Measurements from ENCODE around the gene TSKS. TPM values are rescaled to one million over a fixed set of nuclear protein-coding genes. Genes with fewer than 3 reads are reported as not detected.

The TSKS gene
- total RNA-seq, 1 donor, result not detected

DNA sequence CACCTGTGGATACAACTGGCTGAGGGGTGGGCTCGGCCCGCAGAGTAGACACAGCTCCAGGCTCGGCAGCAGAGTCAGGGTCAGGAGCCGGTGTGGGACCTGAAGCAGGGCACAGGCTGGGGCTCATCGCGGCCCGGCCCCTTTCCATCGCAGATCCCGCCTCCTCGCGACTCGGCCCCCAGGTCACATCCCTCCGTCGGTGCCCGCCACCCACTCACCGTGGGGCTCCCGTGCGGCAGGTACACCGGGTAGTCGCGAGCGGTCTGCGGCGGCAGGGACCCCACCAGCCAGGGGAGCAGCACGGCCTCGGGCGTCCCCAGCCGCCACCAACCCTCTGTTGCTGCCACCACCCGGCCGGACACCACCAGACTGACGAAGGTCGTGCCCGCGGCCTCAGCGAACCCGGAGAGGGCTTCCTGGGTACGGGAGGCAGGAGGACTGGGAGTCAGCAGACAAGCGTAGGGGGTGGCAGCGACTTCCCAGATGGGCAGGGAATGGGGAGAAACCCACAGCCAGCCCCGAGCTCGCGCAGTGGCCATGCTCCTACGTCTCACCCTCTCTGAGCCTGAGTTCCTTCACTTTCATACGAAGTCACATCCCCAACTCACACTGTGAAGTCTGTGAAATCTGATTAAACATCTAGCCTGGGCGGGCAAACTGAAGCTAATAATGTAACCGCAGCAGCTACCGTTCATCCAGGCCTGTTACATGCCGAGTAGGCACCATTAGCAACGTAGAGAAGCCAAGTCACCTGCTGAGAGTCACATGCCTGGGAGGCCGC lies 46.2 kb upstream of the TSKS start:
- peaks cover 20% of the 10 kb centered on the region for H3K36me3 ChIP-seq (ENCODE audit: insufficient read depth, low read length)
- peaks cover 2% of the 10 kb centered on the region for H4K20me1 ChIP-seq (ENCODE audit: insufficient read depth, low read length)
- DNase-seq (ENCODE audit: insufficient read length, low spot score, missing footprints), result peak; percentile 93
- no peaks in the 10 kb centered on the region for H3K9me3 ChIP-seq (ENCODE audit: low read depth, low read length)
- TF ChIP-seq, protein P1, sequence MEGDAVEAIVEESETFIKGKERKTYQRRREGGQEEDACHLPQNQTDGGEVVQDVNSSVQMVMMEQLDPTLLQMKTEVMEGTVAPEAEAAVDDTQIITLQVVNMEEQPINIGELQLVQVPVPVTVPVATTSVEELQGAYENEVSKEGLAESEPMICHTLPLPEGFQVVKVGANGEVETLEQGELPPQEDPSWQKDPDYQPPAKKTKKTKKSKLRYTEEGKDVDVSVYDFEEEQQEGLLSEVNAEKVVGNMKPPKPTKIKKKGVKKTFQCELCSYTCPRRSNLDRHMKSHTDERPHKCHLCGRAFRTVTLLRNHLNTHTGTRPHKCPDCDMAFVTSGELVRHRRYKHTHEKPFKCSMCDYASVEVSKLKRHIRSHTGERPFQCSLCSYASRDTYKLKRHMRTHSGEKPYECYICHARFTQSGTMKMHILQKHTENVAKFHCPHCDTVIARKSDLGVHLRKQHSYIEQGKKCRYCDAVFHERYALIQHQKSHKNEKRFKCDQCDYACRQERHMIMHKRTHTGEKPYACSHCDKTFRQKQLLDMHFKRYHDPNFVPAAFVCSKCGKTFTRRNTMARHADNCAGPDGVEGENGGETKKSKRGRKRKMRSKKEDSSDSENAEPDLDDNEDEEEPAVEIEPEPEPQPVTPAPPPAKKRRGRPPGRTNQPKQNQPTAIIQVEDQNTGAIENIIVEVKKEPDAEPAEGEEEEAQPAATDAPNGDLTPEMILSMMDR (IDR thresholded peaks at IDR 0.05; ENCODE audit: extremely low read depth, low read depth, low read length), result no peak
- peak overlapping the region; percentile 43 for H2AFZ ChIP-seq (ENCODE audit: low read length)
- H3K4me2 ChIP-seq (ENCODE audit: insufficient read depth, low read length), result peak overlapping the region; percentile 89
- H3K4me1 ChIP-seq (ENCODE audit: insufficient read depth, low read length), result peaks cover 17% of the 10 kb centered on the region
- peak overlapping the region; percentile 26 for H3K27ac ChIP-seq (ENCODE audit: low read depth, low read length)
- H3K4me3 ChIP-seq (ENCODE audit: insufficient read depth, low read length), result peak overlapping the region; percentile 86
- no peaks in the 10 kb centered on the region for H3K79me2 ChIP-seq (ENCODE audit: insufficient read depth, low read length)
- H3K27me3 ChIP-seq (ENCODE audit: insufficient read depth, low read length), result no peaks in the 10 kb centered on the region

DNA sequence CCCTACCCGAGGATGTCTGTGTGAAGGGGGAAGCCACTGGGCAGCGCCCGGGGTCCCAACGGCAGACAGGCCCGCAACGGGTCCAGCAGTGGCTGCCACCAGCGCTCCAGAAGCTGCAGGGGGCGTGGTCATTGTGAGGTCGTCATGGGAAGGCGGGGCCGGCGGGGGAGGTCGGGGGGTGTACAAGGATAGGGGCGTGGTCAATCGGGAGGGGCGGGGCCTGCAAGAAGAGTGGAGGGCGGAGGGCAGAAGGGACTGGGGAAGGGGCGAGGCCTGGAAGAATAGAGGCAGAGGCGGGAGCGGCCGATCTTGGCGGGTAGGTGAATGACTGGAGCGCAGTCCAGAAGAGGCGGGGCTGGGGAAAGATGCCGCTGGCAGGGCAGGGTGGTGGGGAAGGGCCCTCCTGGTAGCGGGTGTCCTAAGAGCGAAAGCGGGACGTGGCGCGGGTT lies 45.6 kb upstream of the TSKS start:
- Histone ChIP-seq H3K79me2 (ENCODE audit: insufficient read depth, low read length) (no peaks in the 10 kb centered on the region), H2AFZ (ENCODE audit: low read length) (peak overlapping the region; percentile 43), H4K20me1 (ENCODE audit: insufficient read depth, low read length) (peaks cover 2% of the 10 kb centered on the region), H3K27me3 (ENCODE audit: insufficient read depth, low read length) (no peaks in the 10 kb centered on the region), H3K4me2 (ENCODE audit: insufficient read depth, low read length) (peak overlapping the region; percentile 89), H3K27ac (ENCODE audit: low read depth, low read length) (peak overlapping the region; percentile 26), H3K4me1 (ENCODE audit: insufficient read depth, low read length) (peaks cover 10% of the 10 kb centered on the region), H3K9me3 (ENCODE audit: low read depth, low read length) (no peaks in the 10 kb centered on the region), H3K36me3 (ENCODE audit: insufficient read depth, low read length) (peaks cover 23% of the 10 kb centered on the region), H3K4me3 (ENCODE audit: insufficient read depth, low read length) (peak overlapping the region; percentile 86)
- peak; percentile 99 for DNase-seq (ENCODE audit: insufficient read length, low spot score, missing footprints)
- TF ChIP-seq, protein P1 (IDR thresholded peaks at IDR 0.05; ENCODE audit: extremely low read depth, low read depth, low read length), result no peak

DNA sequence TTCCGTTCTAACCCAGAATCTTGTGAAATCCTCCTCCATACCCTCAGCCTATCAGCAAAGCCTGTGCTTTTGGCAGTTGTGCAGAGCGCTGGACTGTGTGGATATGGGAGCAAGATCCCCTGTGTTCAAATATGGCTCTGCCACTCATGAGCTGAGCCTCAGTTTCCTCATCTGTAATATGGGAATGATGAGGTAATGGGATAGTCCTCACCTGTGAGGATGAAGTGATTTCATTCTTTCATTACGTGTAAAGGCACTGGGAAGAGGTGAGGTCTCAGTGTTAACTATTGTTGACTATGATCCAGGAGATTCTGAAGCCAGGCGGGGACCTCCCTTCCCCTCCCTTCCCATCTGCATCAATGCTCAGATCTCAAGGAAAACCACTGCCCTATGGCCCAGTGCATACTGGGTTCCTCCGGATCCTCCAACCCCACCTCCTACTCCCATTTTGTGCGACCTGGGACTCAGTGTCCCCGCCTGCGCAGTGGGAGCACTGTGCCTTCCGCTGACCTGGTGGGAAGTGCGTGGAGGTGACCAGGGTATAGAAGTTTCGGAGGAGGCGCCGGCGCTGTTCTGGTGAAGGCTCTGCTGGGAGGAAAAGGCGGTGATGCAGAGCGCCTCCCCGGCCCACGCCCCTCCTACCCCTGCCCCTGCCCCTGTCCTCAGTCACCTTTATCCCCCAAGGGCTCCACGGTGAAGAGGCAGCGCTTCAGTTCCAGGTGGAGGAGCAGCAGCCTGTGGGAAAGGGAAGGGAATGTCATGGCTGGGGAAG lies 45.0 kb upstream of the TSKS start:
- peaks cover 2% of the 10 kb centered on the region for H4K20me1 ChIP-seq (ENCODE audit: insufficient read depth, low read length)
- DNase-seq (ENCODE audit: insufficient read length, low spot score, missing footprints), result peak; percentile 42
- no peaks in the 10 kb centered on the region for H3K27me3 ChIP-seq (ENCODE audit: insufficient read depth, low read length)
- H3K4me2 ChIP-seq (ENCODE audit: insufficient read depth, low read length), result peak overlapping the region; percentile 89
- H3K27ac ChIP-seq (ENCODE audit: low read depth, low read length), result no peak overlapping the region
- TF ChIP-seq, protein P1 (IDR thresholded peaks at IDR 0.05; ENCODE audit: extremely low read depth, low read depth, low read length), result no peak
- H3K36me3 ChIP-seq (ENCODE audit: insufficient read depth, low read length), result peaks cover 30% of the 10 kb centered on the region
- no peaks in the 10 kb centered on the region for H3K9me3 ChIP-seq (ENCODE audit: low read depth, low read length)
- H2AFZ ChIP-seq (ENCODE audit: low read length), result no peak overlapping the region
- H3K4me1 ChIP-seq (ENCODE audit: insufficient read depth, low read length), result peaks cover 9% of the 10 kb centered on the region
- no peaks in the 10 kb centered on the region for H3K79me2 ChIP-seq (ENCODE audit: insufficient read depth, low read length)
- peak overlapping the region; percentile 86 for H3K4me3 ChIP-seq (ENCODE audit: insufficient read depth, low read length)
